Mammary epithelial cell (primary cell): ENCODE data around the gene MS4A15.

Experiments
- EZH2 ChIP-seq: IDR thresholded peaks from 2 replicates; pipeline ENCODE4 v1.6.1; 2012; ENCODE audit warnings: low read length, inconsistent platforms, borderline replicate concordance
- TF ChIP-seq, protein P1 (sequence below), 2 donors: IDR thresholded peaks in 1 of 2; conservative IDR thresholded peaks in 1 of 2; 2 replicates each; pipeline ENCODE4 v1.5.1; 2011 to 2012; ENCODE audit warnings: inconsistent platforms in 2 of 2, low read length in 2 of 2, mild to moderate bottlenecking in 2 of 2, control low read depth in 1 of 2, low read depth in 1 of 2; ENCODE audit not compliant: insufficient read depth in 1 of 2; ENCODE audit errors: extremely low read depth in 1 of 2

DNA sequence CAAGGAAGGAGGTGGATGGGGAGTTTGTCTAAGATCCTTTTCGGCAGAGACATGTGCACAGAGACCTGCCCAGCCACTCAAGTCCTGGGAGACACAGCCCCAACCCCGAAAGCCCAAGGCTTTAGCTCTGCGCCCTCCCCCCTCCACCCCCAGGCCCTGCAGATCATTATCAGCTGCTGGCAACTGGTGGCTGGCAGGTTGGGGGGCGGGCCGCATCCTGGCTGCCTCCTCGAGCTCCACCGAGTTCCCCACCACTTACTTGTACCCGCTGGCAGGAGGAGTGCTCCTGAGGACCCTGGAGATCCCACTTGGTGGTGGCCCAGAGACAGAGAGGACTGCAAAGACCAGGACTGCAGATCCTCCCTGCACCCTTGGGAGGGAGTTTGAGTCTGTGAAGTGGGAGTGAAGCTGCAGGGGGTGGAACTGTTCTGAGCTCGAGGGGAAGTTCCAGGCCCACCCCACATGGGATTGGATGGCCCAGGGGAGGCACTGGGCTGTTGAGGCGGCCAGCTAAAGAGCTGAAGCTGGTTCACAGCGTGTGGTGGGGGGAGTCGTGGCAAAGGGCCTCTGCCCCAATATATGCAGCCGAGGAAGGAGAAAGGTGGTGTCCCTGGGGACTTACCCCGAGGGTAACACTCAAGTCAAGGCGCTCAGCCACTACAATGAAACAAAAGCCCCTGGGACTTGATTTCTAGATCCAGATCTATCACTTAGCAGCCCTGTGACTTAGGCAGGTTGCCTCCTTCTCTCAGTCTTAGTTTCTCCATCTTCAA is 65.3 kb downstream of the MS4A15 start:
- TF ChIP-seq, protein P1, sequence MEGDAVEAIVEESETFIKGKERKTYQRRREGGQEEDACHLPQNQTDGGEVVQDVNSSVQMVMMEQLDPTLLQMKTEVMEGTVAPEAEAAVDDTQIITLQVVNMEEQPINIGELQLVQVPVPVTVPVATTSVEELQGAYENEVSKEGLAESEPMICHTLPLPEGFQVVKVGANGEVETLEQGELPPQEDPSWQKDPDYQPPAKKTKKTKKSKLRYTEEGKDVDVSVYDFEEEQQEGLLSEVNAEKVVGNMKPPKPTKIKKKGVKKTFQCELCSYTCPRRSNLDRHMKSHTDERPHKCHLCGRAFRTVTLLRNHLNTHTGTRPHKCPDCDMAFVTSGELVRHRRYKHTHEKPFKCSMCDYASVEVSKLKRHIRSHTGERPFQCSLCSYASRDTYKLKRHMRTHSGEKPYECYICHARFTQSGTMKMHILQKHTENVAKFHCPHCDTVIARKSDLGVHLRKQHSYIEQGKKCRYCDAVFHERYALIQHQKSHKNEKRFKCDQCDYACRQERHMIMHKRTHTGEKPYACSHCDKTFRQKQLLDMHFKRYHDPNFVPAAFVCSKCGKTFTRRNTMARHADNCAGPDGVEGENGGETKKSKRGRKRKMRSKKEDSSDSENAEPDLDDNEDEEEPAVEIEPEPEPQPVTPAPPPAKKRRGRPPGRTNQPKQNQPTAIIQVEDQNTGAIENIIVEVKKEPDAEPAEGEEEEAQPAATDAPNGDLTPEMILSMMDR (conservative IDR thresholded peaks at IDR 0.05 in 1 of 2, IDR thresholded peaks at IDR 0.05 in 1 of 2; ENCODE audit: extremely low read depth in 1 of 2, insufficient read depth in 1 of 2, low read depth in 1 of 2, low read length in 2 of 2): no peak
- TF ChIP-seq EZH2: no peak
